Fibroblast of lung (primary cell): ENCODE measurements around the gene CAND1. TPM values are rescaled to one million over a fixed set of nuclear protein-coding genes. Genes with fewer than 3 reads are reported as not detected.

ENCODE experiments used
- DNase-seq, 2 donors: peaks; one replicate each; pipeline versions ENCODE4 v3.0.0 to v3.0.0-alpha.2; 2010; ENCODE audit warnings: low read depth in 2 of 2
- H2AFZ ChIP-seq: 2 replicates; pipeline ENCODE4 v1.5.1; 2012; ENCODE audit warnings: low read length, control low read depth, inconsistent platforms
- H3K27ac ChIP-seq: 2 replicates; pipeline ENCODE4 v1.5.1; 2011; ENCODE audit warnings: low read length, control low read depth; ENCODE audit not compliant: insufficient read depth
- H3K27me3 ChIP-seq: 2 replicates; pipeline ENCODE4 v1.5.1; 2011; ENCODE audit warnings: mild to moderate bottlenecking, low read length; ENCODE audit not compliant: control insufficient read depth, insufficient read depth
- H3K36me3 ChIP-seq: 2 replicates; pipeline ENCODE4 v1.5.1; 2011; ENCODE audit warnings: low read length; ENCODE audit not compliant: control insufficient read depth, insufficient read depth
- H3K4me1 ChIP-seq: 2 replicates; pipeline ENCODE4 v1.5.1; 2011; ENCODE audit warnings: low read length; ENCODE audit not compliant: control insufficient read depth, insufficient read depth; ENCODE audit errors: extremely low read depth
- H3K4me2 ChIP-seq: 2 replicates; pipeline ENCODE4 v1.5.1; 2011; ENCODE audit warnings: low read length, control low read depth; ENCODE audit not compliant: insufficient read depth; ENCODE audit errors: extremely low read depth
- H3K4me3 ChIP-seq, 4 experiments: fragments of 200-600 bp in 1 of 4; sonication (generic) in 1 of 4; replicated peaks in 1 of 4; 2 replicates each; pipeline ENCODE4 v1.5.1; 2011 to 2016; ENCODE audit warnings: low read length in 4 of 4, low read depth in 3 of 4, mild to moderate bottlenecking in 3 of 4, control low read depth in 2 of 4, inconsistent platforms in 1 of 4, mixed read lengths in 1 of 4; ENCODE audit not compliant: insufficient read depth in 1 of 4; ENCODE audit errors: control extremely low read depth in 1 of 4
- H3K79me2 ChIP-seq: 2 replicates; pipeline ENCODE4 v1.5.1; 2012; ENCODE audit warnings: mild to moderate bottlenecking, low read length, inconsistent platforms; ENCODE audit not compliant: control insufficient read depth, insufficient read depth
- H3K9ac ChIP-seq: 2 replicates; pipeline ENCODE4 v1.5.1; 2011; ENCODE audit warnings: mild to moderate bottlenecking, low read length, control low read depth; ENCODE audit not compliant: insufficient read depth
- H3K9me3 ChIP-seq: 2 replicates; pipeline ENCODE4 v1.5.1; 2012; ENCODE audit warnings: low read depth, low read length; ENCODE audit not compliant: control insufficient read depth, insufficient read depth
- H4K20me1 ChIP-seq: 2 replicates; pipeline ENCODE4 v1.5.1; 2011; ENCODE audit warnings: low read length; ENCODE audit not compliant: control insufficient read depth, insufficient read depth; ENCODE audit errors: extremely low read depth
- CTCF ChIP-seq, 2 donors: IDR thresholded peaks in 1 of 2; conservative IDR thresholded peaks in 1 of 2; 1 replicate in 1 of 2; 2 replicates in 1 of 2; pipeline ENCODE4 v1.5.1; 2011 to 2012; ENCODE audit warnings: low read length in 2 of 2, control low read depth in 1 of 2, inconsistent platforms in 1 of 2, low read depth in 1 of 2, mild to moderate bottlenecking in 1 of 2
- EZH2 ChIP-seq: IDR thresholded peaks from 2 replicates; pipeline ENCODE4 v1.5.1; 2012; ENCODE audit warnings: low read length, control low read depth, mild to moderate bottlenecking; ENCODE audit errors: missing control alignments
- polyA plus RNA-seq, 2 donors: library from polyadenylated mRNA; depleted of rRNA in 1 of 2; stranded (reverse) in 1 of 2; unstranded in 1 of 2; fragments of >200 nt; gene quantifications; 2 replicates each; pipeline ENCODE4 v1.2.1, GENCODE V29; 2011 to 2012; ENCODE audit warnings: missing spikeins in 1 of 2
- total RNA-seq: library from RNA; depleted of rRNA; stranded (reverse); fragments of >200 nt; gene quantifications from 2 replicates; pipeline ENCODE4 v1.2.1, GENCODE V29; 2014

CAND1 gene
- total and polyA plus RNA-seq, 2 donors (not counting 1 experiment from before 2014, with no cell fraction given): 101 to 133 TPM

GRCh38 chr12:67326637-67327036 lies 57.5 kb downstream of the CAND1 start:
- no peak overlapping the region for H3K27ac ChIP-seq
- TF ChIP-seq EZH2: no peak
- no peak for TF ChIP-seq CTCF (conservative IDR thresholded peaks at IDR 0.05 in 1 of 2, IDR thresholded peaks at IDR 0.05 in 1 of 2; ENCODE audit: low read depth in 1 of 2, low read length in 2 of 2)
- no peak overlapping the region for H3K9ac ChIP-seq
- H3K4me2 ChIP-seq: no peak overlapping the region
- no peak overlapping the region for H2AFZ ChIP-seq
- H3K4me3 ChIP-seq: no peak overlapping the region
- H3K9me3 ChIP-seq: no peaks in the 10 kb centered on the region
- H3K27me3 ChIP-seq: no peaks in the 10 kb centered on the region
- H3K79me2 ChIP-seq: no peaks in the 10 kb centered on the region
- no peaks in the 10 kb centered on the region for H3K36me3 ChIP-seq
- H4K20me1 ChIP-seq: no peaks in the 10 kb centered on the region
- no peaks in the 10 kb centered on the region for H3K4me1 ChIP-seq
- no peak for DNase-seq

DNA sequence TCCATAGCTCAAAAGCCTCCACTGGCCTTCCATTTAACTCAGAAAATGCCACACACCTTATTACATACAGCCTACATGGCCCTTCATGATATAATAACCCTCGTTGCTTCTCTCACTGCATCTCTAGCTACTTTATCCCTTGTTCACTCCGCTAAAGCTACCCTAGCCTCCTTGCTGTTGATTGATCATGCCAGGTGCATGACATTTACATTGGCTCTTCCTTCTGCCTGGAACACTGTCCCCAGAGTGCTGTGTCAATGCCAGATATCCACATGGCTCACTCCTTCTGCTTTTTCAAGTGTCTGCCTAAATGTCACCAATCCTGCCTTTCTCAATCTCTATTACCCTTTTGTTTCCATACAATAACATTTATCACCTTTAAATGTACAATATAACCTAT lies 58.3 kb downstream of the CAND1 start:
- H4K20me1 ChIP-seq: no peaks in the 10 kb centered on the region
- H3K4me2 ChIP-seq: no peak overlapping the region
- no peaks in the 10 kb centered on the region for H3K36me3 ChIP-seq
- no peak overlapping the region for H3K27ac ChIP-seq
- DNase-seq: no peak
- no peaks in the 10 kb centered on the region for H3K4me1 ChIP-seq
- no peaks in the 10 kb centered on the region for H3K9me3 ChIP-seq
- no peaks in the 10 kb centered on the region for H3K79me2 ChIP-seq
- TF ChIP-seq CTCF (conservative IDR thresholded peaks at IDR 0.05 in 1 of 2, IDR thresholded peaks at IDR 0.05 in 1 of 2; ENCODE audit: low read depth in 1 of 2, low read length in 2 of 2) (no peak), EZH2 (no peak)
- H3K4me3 ChIP-seq: no peak overlapping the region
- H3K9ac ChIP-seq: no peak overlapping the region
- H3K27me3 ChIP-seq: no peaks in the 10 kb centered on the region
- no peak overlapping the region for H2AFZ ChIP-seq

DNA sequence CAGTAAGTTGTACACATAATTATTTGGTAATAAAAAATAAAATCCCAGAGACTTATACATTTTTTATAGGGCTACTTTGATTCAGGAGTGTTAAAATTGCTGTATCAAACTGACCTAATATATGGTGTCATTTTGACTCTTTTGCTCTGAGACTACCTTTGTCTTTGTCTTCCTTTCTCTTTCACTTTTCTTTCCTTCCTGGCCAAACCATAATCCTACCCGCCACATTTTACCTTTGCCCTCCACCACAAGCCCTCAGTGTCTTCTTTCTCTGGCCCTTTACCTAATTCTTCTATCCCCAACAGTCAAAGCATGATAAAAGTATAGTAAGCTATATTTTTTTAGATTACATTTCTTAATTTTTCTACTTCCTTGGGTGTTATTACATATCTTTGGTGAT lies 62.0 kb downstream of the CAND1 start:
- Histone ChIP-seq H3K79me2 (no peaks in the 10 kb centered on the region), H3K4me2 (no peak overlapping the region), H3K27ac (no peak overlapping the region), H3K4me1 (no peaks in the 10 kb centered on the region), H3K27me3 (no peaks in the 10 kb centered on the region), H3K9me3 (no peaks in the 10 kb centered on the region), H2AFZ (no peak overlapping the region), H3K36me3 (no peaks in the 10 kb centered on the region), H3K9ac (no peak overlapping the region), H3K4me3 (no peak overlapping the region), H4K20me1 (no peaks in the 10 kb centered on the region)
- no peak for DNase-seq
- TF ChIP-seq EZH2: no peak
- no peak for TF ChIP-seq CTCF (conservative IDR thresholded peaks at IDR 0.05 in 1 of 2, IDR thresholded peaks at IDR 0.05 in 1 of 2; ENCODE audit: low read depth in 1 of 2, low read length in 2 of 2)
